Activated T-cell treated with anti-CD3 and anti-CD28 coated beads for 48 hours (primary cell): ENCODE data around the gene MBP.

Experiments
- DNase-seq: peaks from one replicate; pipeline ENCODE4 v3.0.0-alpha.2; 2020; ENCODE audit warnings: low read depth

Gene MBP

DNA sequence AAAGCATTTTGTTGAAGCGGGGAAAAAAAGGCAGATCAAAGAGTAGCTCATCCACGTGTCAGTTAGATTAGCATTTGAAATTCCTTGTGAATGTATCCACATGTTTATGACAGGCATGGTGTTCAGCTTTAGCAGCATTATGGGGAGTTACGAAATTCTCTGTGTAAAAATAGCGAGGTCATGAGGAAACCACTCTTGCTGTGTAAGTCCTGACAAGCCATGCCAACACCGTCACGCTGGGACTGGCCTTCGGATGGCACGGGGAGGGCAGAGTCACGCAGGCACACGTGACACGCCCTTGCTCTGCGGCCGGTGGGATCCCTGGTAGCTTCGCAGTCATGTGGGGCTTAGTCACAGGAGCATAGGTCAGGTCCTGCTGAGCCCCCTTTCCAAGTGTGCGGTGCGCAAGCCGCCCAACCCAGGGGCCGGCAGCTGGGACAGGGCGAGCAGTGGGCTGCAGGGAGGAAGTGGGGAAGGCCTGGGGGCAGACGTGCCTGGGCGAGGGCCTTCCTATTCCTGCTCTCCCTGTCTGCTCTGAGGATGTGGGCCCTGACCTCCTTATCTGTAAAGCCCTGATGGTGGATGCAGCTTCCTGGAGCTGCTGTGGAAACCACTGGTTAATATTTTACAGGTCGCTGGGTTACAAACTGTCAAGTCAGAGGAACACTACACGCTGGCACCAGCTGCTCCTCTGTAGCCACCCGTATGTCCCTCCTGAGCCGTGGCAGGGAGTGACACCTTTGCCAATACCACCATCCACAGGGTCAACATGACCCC is 18.0 kb downstream of the MBP start:
- DNase-seq, result no peak

DNA sequence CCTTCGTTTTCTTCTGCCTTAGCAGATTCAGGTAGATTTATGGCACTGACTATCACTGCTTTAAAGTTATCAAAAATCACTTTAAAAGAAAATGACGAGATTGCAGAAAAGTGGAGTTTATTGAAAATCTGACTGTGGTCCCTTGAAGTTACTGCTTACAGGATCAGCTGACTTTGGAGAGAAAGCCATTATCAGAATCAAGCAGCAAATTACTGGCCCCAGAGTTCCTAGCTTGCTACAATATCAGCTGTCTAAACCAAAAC is 18.5 kb downstream of the MBP start:
- DNase-seq, result no peak

GRCh38 chr18:77113361-77114151 is 19.0 kb downstream of the MBP start:
- no peak for DNase-seq

GRCh38 chr18:77112747-77113092 is 19.9 kb downstream of the MBP start:
- DNase-seq, result no peak

- DNase-seq, result no peak
Measured at GRCh38 chr18:77111951-77112746, 20.4 kb downstream of the MBP start.

DNA sequence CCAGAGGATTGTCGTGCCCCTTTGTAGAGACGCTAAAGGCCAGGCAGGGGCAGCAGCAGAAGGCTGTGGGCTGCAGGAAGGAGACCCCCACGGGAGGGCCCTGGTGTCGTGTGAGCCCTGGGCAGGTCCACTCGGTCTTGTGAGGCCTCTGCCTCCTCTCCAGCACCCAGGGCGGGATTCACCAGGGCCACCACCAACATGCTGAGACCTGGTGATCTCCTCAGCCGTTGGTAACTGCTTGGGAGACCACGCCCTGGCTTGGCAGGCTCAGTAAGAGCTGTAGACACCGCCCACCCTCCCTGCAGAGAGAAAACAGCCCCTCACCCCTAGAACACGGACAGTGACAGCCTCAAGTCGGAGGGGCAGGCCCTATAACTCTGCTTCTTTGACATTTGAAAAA is 21.1 kb downstream of the MBP start:
- DNase-seq, result no peak

DNA sequence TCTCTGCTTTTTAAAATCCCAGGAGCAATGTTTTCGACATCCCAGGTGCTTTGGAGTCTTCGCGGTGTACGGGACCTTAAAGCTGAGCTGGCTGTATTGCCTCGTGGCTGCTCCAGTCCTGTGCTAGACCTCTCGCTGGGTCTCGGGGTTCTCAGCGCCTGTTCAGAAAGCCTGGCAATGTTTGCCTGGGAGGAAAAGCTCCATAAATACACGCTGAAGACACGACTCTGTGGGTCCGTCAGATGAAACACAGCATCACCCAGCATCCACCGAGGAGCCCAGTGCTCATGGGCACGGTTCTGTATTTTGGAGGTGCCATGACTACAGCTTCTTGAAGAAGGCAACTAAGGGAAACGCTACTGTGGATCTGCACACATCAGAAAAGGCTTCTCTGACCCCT is 21.6 kb downstream of the MBP start:
- no peak for DNase-seq

DNA sequence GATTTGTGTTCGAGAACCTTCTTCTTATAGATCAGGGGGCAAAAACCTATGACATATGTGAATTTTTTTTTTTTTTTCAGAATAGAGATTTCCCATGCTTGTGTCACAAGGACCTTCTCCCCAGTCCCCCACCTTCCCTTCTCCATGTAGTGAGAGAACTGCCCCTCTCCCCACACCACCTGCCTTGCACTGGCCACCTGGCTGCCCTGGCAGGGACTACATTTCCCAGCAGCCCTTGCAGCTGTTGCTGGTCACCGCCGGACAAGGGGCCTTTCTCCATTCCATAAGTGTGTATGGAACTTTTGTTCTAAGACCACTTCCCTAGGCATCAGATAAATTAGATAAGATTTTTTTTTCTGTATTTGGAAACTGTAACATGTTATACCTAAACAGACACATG is 22.2 kb downstream of the MBP start:
- DNase-seq, result no peak

- no peak for DNase-seq
Measured at GRCh38 chr18:77109648-77110019, 22.9 kb downstream of the MBP start.

GRCh38 chr18:77108821-77109647 is 23.5 kb downstream of the MBP start:
- DNase-seq, result no peak

- DNase-seq, result no peak
Measured at GRCh38 chr18:77108001-77108692, 24.4 kb downstream of the MBP start.

GRCh38 chr18:77107292-77107691 is 25.3 kb downstream of the MBP start:
- DNase-seq, result no peak

GRCh38 chr18:77106331-77106730 is 26.3 kb downstream of the MBP start:
- DNase-seq, result peak; percentile 59

- no peak for DNase-seq
Measured at GRCh38 chr18:77105680-77106079, 26.9 kb downstream of the MBP start.

DNA sequence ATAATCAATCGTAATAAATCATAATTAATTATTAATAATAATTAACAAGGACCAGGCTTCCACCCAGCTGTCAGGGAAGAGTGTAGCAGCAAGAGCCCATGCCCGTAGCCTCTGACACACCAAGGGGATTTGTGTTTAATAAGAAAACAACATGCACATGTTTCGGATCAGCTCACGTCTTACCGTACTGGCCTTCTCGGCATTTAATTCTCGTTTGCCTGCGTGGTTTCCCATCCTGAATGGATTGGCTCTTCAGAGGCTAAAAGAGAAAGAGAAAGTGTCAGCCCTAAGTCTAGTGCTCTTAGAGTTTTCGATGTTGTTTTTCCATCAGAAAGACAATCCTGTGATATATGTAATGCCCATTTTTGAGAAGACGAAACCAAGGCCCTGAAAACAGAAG is 27.6 kb downstream of the MBP start:
- no peak for DNase-seq

DNA sequence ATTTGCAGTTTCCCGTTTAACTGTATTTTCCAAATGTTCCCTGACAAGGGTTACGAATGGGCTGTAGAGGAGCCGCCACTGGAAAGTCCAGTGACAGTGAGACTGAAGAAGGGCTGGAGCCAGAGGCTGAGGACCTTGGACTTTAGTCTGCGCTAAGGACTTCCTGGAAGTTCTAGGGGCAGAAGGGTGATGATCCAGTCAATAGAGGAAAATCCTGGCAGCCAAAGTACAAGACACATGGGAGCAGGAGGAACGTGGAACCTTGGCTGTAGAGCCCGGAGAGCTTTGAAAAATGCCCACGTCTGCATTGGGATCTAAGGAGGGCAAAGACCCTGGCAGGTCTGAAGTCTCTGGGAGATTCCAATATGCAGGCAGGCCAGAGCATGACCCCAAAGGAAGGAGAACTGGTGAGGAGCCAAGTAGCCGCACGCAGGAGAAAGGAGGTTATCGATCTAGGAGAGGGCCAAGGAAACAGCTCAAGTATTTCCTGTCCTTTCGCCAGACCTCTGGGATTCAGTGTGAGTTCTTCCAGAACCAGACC is 28.5 kb downstream of the MBP start:
- no peak for DNase-seq

DNA sequence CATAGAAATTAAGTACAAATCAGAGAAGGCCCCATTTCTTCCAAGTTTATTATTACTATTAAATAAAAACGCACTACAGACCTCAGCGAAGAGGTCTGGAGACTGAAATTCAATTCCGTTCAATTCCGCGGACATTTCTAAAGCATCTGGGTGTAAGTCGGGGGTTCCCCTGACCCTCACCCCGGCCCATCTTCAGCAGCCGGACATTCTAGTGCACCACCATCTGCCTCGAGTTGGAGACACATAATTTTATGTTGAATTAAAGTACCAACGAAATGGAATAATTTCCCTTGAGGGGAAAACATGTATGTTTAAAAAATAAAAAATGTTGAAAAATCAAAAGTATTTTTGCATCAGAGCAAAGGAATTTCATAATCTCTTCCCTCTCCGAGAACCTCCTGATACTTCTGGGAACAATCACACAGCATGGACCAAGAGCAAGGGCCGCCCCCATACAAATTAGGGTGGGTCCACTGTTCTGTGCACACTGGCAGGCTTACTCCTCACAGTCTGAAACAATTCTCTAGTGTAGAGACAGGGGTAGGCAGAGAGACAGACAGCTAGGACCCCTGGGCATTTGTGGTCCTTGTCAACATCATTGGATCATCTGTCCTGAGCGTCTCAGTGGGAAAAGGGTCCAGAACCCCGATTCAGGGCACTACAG is 29.3 kb downstream of the MBP start:
- no peak for DNase-seq

GRCh38 chr18:77102259-77103040 is 30.1 kb downstream of the MBP start:
- no peak for DNase-seq

- DNase-seq, result peak; percentile 66
Measured at GRCh38 chr18:77101410-77102258, 30.9 kb downstream of the MBP start.
